GM10248 (cell line): Measurements from ENCODE around the gene CMIP.

Source experiments
- CTCF ChIA-PET: fragments of 300-600 bp; sonication (Branson Sonifier 250); formaldehyde crosslinking; extraction: SDS; loops from one replicate; lab custom pipeline; 2021; ENCODE audit warnings: antibody characterized with exemption; lab: Yijun Ruan, JAX
- POLR2A ChIA-PET: fragments of 350-650 bp; sonication (Branson Sonifier 250); formaldehyde crosslinking; extraction: SDS; loops from one replicate; lab custom pipeline; 2020; ENCODE audit warnings: antibody characterized with exemption; lab: Yijun Ruan, JAX
- DNase-seq: peaks from one replicate; pipeline ENCODE4 v3.0.0; 2012; ENCODE audit errors: extremely low spot score
- CTCF ChIP-seq: IDR thresholded peaks from 2 replicates; pipeline ENCODE4 v1.5.1; 2012; ENCODE audit warnings: mild to moderate bottlenecking, low read depth; ENCODE audit errors: extremely low read depth, missing control alignments, control extremely low read depth

The CMIP gene

GRCh38 chr16:81629896-81630634 lies 185.5 kb downstream of the CMIP start:
- CTCF ChIA-PET = interaction anchor here (0.8 to 2.3 kb wide), 3 partner anchors 67 to 93 kb away, joined by 3 to 8 read pairs (median 3); no protein-coding TSS in a partner anchor
- DNase-seq = no peak
- no peak for TF ChIP-seq CTCF
- POLR2A ChIA-PET = no interaction called here

GRCh38 chr16:81630635-81631031 lies 186.0 kb downstream of the CMIP start:
- CTCF ChIA-PET = interaction anchor here (1.2 to 2.3 kb wide), 3 partner anchors 8 to 227 kb away, joined by 3 to 8 read pairs (median 7); no protein-coding TSS in a partner anchor
- no peak for DNase-seq
- TF ChIP-seq CTCF = no peak
- POLR2A ChIA-PET = no interaction called here

- TF ChIP-seq CTCF = no peak
- DNase-seq = no peak
Measured at GRCh38 chr16:81632392-81633146, 188.0 kb downstream of the CMIP start.

GRCh38 chr16:81633147-81633619 lies 188.6 kb downstream of the CMIP start:
- DNase-seq = no peak
- ChIA-PET POLR2A (interaction anchor here (0.6 kb wide), 1 partner anchor 98 kb away, joined by 5 read pairs; no protein-coding TSS in a partner anchor), CTCF (interaction anchor here (1.1 to 2.2 kb wide), 3 partner anchors 10 to 224 kb away, joined by 3 to 5 read pairs (median 4); no protein-coding TSS in a partner anchor)
- no peak for TF ChIP-seq CTCF

More at GRCh38 chr16:81632392-81633146, 188.0 kb downstream of the CMIP start:
- CTCF ChIA-PET = interaction anchor here (1.1 to 2.3 kb wide), 4 partner anchors 10 to 223 kb away, joined by 3 to 8 read pairs (median 6); no protein-coding TSS in a partner anchor
- POLR2A ChIA-PET = no interaction called here

GRCh38 chr16:81633680-81634379 lies 189.2 kb downstream of the CMIP start:
- no peak for TF ChIP-seq CTCF
- DNase-seq = no peak
- CTCF ChIA-PET = interaction anchor here (1.1 to 2.2 kb wide), 3 partner anchors 10 to 224 kb away, joined by 3 to 5 read pairs (median 4); no protein-coding TSS in a partner anchor
- POLR2A ChIA-PET = interaction anchor here (0.6 kb wide), 1 partner anchor 97 kb away, joined by 5 read pairs; no protein-coding TSS in a partner anchor
